Occipital lobe (tissue), 2 donors: ENCODE results near the gene PIEZO1. TPM values are rescaled to one million over a fixed set of nuclear protein-coding genes. Genes with fewer than 3 reads are reported as not detected.

ENCODE experiments used
- DNase-seq: peaks from one replicate; lab custom pipeline; 2025; lab: John Stamatoyannopoulos, UW
- total RNA-seq: library from RNA; depleted of rRNA; stranded (reverse); fragments of >200 nt; gene quantifications from one replicate; pipeline ENCODE4 v1.2.3, GENCODE V29; 2014

PIEZO1 gene
- total RNA-seq, 1 donor from 2014 or later: 4.8 TPM

DNA sequence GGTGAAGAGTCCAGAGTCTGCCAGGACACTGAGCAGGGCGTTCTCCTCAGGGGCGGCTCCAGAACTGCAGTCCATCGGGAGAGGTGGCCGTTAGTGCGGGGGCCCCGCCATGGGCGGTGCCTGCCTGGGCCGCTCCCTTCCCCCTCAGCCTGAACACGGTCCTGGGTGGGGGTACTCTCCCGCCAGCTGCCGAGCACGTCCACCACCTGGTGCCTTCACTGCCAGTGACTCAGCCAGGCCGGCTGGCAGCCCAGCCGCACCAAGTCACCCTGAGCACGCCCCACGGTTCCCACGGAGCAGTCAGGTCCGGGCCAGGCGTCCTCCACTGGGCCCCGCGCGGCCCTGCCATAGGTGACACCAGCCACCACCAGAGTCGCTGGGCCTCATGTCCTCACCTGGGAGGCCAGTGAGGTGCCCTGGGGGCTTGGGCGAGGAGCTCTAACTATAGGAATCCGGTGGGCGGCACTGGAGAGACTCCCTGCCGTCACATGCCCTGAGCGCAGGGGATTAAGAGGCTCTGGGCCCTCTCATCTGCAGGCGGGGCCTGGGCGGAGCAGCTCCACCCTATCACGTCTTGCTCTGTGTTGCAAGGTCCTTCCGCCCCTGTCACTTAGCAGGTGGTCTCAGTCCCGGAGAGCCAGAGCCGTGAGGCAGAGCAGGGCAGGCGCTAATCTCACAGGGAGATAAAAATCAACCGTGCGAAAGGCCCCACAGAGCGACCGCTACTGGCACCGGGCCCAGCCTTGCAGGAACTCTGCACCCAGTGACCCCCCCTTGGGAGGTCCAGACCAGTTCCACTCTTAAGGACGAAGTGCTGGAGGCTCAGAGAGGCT lies 14.3 kb downstream of the PIEZO1 start:
- no peak for DNase-seq

GRCh38 chr16:88769617-88770460 lies 15.2 kb downstream of the PIEZO1 start:
- no peak for DNase-seq

DNA sequence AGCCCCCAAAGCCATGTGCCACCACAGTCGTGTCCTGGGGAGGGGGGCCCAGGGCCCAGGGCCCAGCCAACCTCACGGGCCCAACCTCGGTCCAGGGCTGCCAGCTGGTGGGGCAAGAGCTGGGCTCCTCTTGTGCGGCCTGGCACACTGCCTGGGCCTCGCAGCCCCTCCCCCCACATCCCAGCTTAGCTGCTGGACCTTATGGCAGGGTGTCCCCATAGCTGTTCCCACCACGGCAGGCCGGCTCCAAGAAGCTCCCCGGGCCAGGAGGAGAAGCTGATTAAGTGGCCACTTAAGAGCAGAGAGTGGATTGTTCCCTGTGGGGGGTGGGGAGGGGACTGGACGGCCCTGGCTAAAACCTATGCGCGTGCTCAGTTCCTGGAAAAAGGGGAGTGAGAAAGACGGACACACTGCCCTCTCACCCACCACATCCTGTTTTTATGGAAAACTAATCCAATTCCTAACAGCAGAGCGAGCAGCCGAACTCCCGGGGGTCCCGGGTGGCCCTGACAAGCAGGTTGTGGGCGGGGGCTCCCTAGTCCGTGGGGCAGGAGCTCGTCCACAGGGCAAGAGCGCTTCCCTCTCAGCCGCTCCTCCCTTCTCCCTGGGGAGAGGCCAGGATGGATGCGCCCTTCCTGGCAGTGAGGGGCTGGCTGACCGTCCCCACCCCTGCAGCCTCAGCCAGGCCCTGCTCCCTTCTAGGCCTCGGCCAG lies 16.8 kb downstream of the PIEZO1 start:
- DNase-seq: no peak

DNA sequence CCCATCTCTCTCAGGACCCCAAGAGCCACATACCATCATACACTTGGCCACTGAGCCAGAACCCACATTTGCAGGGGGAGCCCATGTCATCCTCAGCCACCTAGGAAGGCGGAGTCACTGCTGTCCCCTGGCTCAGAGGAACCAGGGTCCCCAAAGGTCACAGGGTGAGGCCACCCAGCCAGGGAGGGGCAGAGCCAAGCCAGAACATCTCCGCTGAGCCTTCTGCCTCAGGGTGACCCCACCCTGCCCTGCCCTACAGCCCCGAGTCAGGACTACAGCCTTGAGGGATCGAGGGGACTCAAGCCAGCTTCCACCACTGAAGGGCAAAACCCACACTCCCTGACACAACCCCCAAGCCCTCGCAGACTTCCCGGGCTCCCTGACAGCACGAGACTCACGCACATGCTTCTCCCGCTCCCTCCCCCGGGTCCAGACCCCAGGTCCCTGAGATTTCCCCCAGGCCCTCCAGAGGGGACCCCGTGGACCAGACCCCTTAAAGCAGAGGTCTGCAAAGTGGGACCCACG lies 17.4 kb downstream of the PIEZO1 start:
- DNase-seq: no peak

- no peak for DNase-seq
Observed at GRCh38 chr16:88766975-88767374, 18.0 kb downstream of the PIEZO1 start.

GRCh38 chr16:88764913-88765349 lies 20.1 kb downstream of the PIEZO1 start:
- DNase-seq: no peak

DNA sequence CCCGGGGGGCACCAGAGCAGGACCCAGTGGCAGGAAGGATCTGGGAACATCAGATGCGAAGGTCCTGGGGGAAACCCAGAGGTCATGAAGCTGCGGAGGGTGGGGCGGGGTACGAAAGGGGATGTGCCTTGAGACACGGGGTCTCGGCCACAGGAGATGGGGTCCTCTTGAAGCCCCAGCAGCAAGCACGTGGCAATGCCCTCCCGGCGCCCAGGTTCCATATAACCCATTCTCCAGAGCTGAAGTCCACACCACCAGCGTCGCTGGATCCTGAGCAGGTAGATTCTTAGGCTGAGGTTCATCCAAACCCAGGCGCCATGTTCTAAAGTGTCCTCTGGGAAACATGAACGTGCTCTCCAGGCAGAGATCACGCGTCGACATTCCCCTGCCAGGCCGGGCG lies 20.9 kb downstream of the PIEZO1 start:
- DNase-seq: no peak

DNA sequence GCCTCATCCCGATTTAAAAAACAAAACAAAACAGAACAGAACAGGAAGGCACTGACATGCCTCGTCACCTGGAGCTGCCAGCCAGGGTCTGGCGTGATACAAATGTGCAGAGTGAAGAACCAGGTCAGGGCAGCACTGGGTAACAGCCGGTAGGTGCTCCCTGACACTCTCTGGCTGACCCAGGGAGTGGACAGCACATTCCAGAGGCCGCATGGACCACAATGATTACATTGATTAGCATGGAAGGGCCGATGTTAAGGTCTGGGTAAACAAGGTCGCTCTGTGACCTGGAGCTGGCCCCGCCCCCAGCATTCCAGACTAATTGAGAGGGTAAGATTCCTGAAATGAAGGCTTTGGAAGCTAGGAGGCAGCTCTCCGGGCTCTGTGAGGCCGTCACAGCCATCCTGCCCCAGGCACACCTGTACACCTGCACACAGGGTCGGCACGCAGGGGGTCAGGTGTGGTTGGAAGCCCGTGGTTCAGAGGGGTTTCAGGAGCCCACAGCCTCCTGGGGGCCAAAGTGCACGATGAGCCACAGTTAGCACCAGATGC lies 21.4 kb downstream of the PIEZO1 start:
- DNase-seq: no peak

DNA sequence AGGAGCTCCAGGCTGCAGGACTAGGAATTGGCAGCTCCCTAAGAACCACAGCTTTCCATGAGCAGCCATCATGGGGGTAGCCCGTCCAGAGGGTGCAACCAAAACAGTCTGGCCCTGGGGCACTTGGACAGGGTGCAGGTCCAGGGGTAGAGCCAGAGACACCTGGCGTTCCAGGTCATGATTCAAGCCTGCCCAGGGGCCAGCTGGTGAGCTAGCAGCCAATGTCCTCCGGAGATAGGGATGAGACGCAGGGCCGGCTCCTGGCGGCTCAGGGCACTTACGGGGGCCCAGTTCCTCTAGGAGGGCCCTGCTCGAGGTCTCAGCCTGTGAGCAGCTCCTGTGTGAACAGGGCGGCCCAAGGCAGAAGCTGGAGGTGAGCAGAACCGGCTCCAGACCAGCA lies 22.1 kb downstream of the PIEZO1 start:
- DNase-seq: no peak

DNA sequence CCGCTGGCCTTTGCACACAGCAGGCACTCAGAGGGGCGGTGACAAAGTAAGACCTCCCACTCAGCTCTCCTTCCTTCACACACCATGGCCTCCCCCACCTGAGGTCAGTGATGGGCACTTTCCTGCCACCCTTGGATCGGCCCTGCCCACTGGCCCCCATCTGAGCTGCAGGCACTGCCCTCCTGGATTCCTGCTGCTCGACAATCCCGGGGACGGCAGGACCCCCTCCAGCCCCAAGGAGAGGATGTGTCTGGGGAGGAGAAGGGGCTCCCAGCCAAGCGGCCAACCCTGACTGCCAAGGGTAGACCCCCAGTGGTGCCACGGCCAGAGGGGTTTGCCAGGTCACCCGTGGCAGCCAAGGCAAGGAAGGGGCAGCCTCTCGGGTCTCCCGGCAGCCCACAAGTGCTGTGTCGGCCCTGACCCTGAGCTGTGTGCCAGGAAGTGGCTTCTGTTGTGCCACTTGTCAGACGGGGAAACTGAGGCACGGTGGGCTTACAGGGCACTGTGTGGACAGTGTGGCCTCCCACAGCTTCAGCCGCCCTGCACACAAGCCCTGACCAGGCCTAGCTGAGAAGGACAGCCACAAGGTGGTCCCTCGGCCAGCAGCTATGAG lies 22.7 kb downstream of the PIEZO1 start:
- DNase-seq: no peak

DNA sequence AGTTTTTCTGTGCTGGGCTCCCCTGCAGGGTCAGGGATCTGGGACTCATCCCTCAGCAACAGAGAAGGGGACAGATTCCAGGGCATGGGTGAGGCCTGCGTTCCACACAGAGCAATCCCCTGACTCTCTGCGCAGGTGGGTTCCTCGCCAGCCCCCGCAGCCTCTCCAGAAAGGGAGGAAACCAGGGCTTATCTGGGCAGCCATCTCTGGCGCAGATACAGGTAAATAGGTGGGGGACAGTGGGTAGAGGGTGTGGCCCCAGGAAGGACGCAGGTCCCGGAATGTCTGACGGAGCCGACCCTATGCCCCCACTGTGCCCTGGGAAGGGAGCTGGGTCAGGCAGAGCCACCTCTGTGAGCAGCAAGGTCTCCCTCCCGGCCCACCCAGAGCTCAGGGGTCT lies 23.2 kb downstream of the PIEZO1 start:
- DNase-seq: no peak

- DNase-seq: no peak
Observed at GRCh38 chr16:88761143-88761534, 23.9 kb downstream of the PIEZO1 start.

- no peak for DNase-seq
Observed at GRCh38 chr16:88760424-88761142, 24.4 kb downstream of the PIEZO1 start.

DNA sequence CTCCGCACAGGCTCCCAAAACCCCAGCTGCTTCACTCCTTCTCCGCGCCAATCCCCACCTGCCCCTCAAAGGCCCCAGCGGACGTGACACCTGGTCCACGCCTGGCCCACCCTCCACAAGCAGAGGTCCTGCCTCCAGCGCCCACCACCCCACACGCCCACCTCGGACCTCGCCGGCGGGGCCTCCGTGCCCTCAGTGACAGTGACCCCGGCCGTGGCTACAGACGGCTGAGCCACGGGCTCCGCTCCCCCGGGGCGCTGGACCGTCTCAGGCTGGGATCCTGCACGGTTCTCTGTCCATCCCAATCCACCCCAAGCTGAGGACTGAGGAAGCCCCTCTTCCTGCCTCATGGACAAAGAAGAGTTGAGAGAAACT lies 25.1 kb downstream of the PIEZO1 start:
- DNase-seq: no peak

DNA sequence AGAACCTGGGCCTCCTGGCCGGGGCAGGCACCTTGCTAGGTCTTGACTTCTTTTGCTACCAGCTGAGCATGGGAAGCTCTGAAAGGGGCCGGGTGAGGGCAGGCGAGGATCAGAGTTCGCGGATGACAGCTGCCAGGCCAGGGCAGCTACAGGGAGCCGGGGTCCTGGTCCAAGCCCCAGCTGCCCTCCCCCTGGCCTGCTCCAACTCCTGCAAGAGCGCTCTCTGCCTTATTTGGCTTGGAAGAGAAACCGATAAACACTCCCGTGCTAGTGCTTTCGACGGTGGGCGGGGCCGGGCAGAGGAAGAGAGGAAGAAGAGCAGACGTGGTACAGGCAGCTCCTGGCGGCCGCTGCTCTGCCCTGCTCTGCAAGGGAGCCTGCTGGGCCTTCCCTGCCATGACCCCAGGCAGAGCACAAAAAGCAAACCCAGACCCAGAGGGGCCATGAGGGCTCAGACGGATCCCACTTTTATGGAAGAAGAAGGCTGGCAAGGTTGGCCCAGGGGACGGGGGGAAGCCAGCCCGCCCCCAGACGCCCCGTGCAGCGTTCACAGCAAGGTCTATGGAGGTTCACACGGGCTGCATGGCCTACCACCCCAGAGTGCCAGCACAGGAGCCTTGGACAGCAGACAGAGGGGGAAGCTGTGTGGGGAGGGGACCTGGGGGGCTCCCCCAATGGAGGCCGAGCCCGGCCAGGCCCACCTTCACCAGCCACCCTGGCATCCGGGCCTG lies 25.6 kb downstream of the PIEZO1 start:
- DNase-seq: no peak

GRCh38 chr16:88758944-88759244 lies 26.1 kb downstream of the PIEZO1 start:
- DNase-seq: no peak

GRCh38 chr16:88758227-88758943 lies 26.6 kb downstream of the PIEZO1 start:
- no peak for DNase-seq

DNA sequence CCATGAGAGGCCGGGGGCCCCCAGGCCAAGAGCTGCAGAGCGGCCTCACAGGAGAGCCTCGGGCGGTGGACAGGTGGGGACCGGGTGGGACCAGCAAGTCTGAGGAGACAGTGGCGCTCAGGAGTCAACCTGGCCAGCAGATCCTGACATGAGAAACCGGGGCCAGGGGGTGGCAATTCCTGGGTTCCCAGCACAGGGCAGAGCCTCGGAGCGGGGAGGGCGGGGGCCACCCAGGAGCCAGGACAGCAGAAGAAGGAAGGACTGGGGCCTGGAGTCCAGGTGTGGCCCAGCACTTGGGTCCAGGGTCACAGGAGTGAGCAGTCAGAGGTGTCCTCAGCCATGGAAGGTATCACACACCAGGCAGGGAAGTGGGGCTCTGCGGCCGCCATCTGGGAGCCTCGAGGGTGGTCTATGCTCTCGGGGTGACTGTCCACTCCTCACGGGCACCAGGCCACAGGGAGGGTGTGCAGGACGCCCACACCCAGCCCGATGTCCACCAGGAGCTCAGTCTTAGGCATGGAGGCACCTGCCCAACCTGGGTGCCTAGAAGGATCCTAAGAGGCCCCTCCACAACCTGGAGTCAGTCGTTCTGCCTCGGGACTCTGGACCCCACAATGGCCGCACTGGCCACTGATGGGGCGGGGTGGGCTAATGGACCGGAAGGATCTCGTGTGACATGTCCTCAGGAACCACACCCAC lies 29.1 kb downstream of the PIEZO1 start:
- no peak for DNase-seq
